Spinal cord (tissue), 10 donors: ENCODE data around the gene POP4. TPM values are rescaled to one million over a fixed set of nuclear protein-coding genes. Genes with fewer than 3 reads are reported as not detected.
A peak's percentile ranks its signal among the peaks of the same experiment; 100 is the strongest.
"Not testable (repeated sequence)": the region's sequence is repeated elsewhere in the genome, so short reads cannot be mapped to it uniquely, and the experiment has no call there.

ENCODE experiments used
- DNase-seq, 6 donors: peaks; one replicate each; pipeline versions ENCODE4 v3.0.0 to v3.0.0-alpha.2; 2013 to 2015; ENCODE audit warnings: low spot score in 6 of 6, low read depth in 4 of 6
- H3K27ac ChIP-seq: one replicate; pipeline ENCODE4 v1.5.1; 2013; ENCODE audit warnings: low read depth, low read length, control low read depth
- H3K27me3 ChIP-seq: one replicate; pipeline ENCODE4 v1.6.1; 2013; ENCODE audit warnings: low read length; ENCODE audit not compliant: control insufficient read depth, insufficient read depth
- H3K36me3 ChIP-seq: one replicate; pipeline ENCODE4 v1.6.1; 2013; ENCODE audit warnings: low read length; ENCODE audit not compliant: control insufficient read depth, insufficient read depth
- H3K4me1 ChIP-seq: one replicate; pipeline ENCODE4 v1.6.1; 2013; ENCODE audit warnings: low read length; ENCODE audit not compliant: control insufficient read depth, insufficient read depth
- H3K4me3 ChIP-seq: one replicate; pipeline ENCODE4 v1.5.1; 2013; ENCODE audit warnings: low read depth, low read length, control low read depth
- H3K9me3 ChIP-seq: one replicate; pipeline ENCODE4 v1.6.1; 2013; ENCODE audit warnings: low read length; ENCODE audit not compliant: control insufficient read depth, insufficient read depth
- WGBS: methylation state at CpG from one replicate; pipeline ENCODE4 v1.1.5; 2013; ENCODE audit warnings: missing lambda C conversion rate; ENCODE audit not compliant: insufficient coverage; 5-methylcytosine and 5-hydroxymethylcytosine counted together
- long read RNA-seq, 4 donors: transcript quantifications; one replicate each; lab custom pipeline, GENCODE V29; 2026
- polyA plus RNA-seq, 2 donors: library from polyadenylated mRNA; unstranded; fragments of 120-200 nt; gene quantifications; one replicate each; pipeline ENCODE4 v1.2.1, GENCODE V29; 2013; ENCODE audit not compliant: insufficient read length in 2 of 2
- total RNA-seq, 2 donors: library from RNA; depleted of rRNA in 1 of 2; stranded (reverse); fragments of 120-200 nt in 1 of 2; fragments of >200 nt in 1 of 2; gene quantifications; one replicate each; pipeline versions ENCODE4 v1.2.3 to v1.2.4, GENCODE V29; 2013 to 2014
- donor health status: healthy.

POP4 gene
- total RNA-seq (10 to 100 TPM; 56.9 to 86.6 TPM), polyA plus RNA-seq (10 to 100 TPM; 56.1 to 56.8 TPM)
- long read RNA-seq, donor 1, transcript POP4-202 (7 exons, 3,385 nt) = major isoform, 16 of 16 reads
- long read RNA-seq, donor 1, partial matches to known transcripts = 0 of 16 reads
- long read RNA-seq, donor 1, other reads (novel, unspliced or antisense) = 0 of 16 reads
- long read RNA-seq, donor 2, transcript POP4-202 (7 exons, 3,385 nt) = major isoform, 6 of 8 reads
- long read RNA-seq, donor 2, partial matches to known transcripts = 0 of 8 reads
- long read RNA-seq, donor 2, other reads (novel, unspliced or antisense) = 0 of 8 reads
- long read RNA-seq, donor 3, transcript POP4-202 (7 exons, 3,385 nt) = major isoform, 9 of 11 reads
- long read RNA-seq, donor 3, partial matches to known transcripts = 0 of 11 reads
- long read RNA-seq, donor 3, other reads (novel, unspliced or antisense) = 0 of 11 reads
- long read RNA-seq, donor 4, transcript POP4-202 (7 exons, 3,385 nt) = major isoform, 22 of 25 reads
- long read RNA-seq, donor 4, partial matches to known transcripts = 0 of 25 reads
- long read RNA-seq, donor 4, other reads (novel, unspliced or antisense) = 0 of 25 reads

- under 1% methylated on average over 47 of the region's 47 CpGs for WGBS
- no peaks in the 10 kb centered on the region for H3K27me3 ChIP-seq
- peaks cover 15% of the 10 kb centered on the region for H3K36me3 ChIP-seq
- peaks cover 14% of the 10 kb centered on the region for H3K4me1 ChIP-seq
- peak within 1 kb of the TSS; percentile 80 for H3K27ac ChIP-seq
- H3K4me3 ChIP-seq = peak within 1 kb of the TSS; percentile 84
- H3K9me3 ChIP-seq = no peaks in the 10 kb centered on the region
- peak; percentile 95 to 99 (median 97) for DNase-seq
Measured at GRCh38 chr19:29605653-29606419, at the start of gene POP4. Gene POP4 (plus strand): TSS chr19:29606283. CDS start chr19:29606319, 36 bp downstream.

- DNase-seq, H3K27me3 ChIP-seq, H3K27ac ChIP-seq, H3K4me3 ChIP-seq, H3K9me3 ChIP-seq, H3K4me1 ChIP-seq: not testable (repeated sequence)
- no CpG with 5 or more reads among the region's 2 CpGs for WGBS
- peaks cover 11% of the 10 kb centered on the region for H3K36me3 ChIP-seq
Measured at GRCh38 chr19:29559110-29559509, 47.0 kb upstream of the POP4 start.

DNA sequence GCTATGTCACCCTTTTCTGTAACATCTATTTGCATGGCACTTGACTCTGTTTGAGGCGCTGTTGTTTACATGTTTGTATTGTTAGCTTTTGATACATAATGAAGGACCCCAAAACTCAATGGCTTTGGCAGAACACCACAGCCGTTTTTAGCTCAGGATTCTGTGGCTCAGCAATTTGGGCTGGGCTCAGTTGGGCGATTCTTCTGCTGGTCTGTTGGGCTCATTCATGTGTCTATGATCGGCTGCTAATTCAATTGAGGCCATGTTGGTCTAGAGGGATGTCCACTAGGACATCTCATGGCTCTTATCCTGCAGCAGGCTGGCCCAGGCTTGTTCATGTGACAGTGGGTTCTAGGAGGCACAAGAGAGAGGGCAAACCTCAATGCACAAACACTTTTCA, 46.3 kb upstream of the POP4 start:
- no peak for DNase-seq
- Histone ChIP-seq H3K27me3 (no peaks in the 10 kb centered on the region), H3K36me3 (peaks cover 14% of the 10 kb centered on the region), H3K27ac (no peak overlapping the region), H3K4me1 (no peaks in the 10 kb centered on the region), H3K9me3 (no peaks in the 10 kb centered on the region), H3K4me3 (no peak overlapping the region)
- WGBS = 90% methylated on average over 3 of the region's 4 CpGs

GRCh38 chr19:29560313-29561075, 45.6 kb upstream of the POP4 start:
- H3K27me3 ChIP-seq = no peaks in the 10 kb centered on the region
- no peaks in the 10 kb centered on the region for H3K9me3 ChIP-seq
- 73% methylated on average over 3 of the region's 6 CpGs for WGBS
- H3K36me3 ChIP-seq = peaks cover 18% of the 10 kb centered on the region
- DNase-seq = no peak
- H3K4me1 ChIP-seq = no peaks in the 10 kb centered on the region
- no peak overlapping the region for H3K27ac ChIP-seq
- no peak overlapping the region for H3K4me3 ChIP-seq

DNA sequence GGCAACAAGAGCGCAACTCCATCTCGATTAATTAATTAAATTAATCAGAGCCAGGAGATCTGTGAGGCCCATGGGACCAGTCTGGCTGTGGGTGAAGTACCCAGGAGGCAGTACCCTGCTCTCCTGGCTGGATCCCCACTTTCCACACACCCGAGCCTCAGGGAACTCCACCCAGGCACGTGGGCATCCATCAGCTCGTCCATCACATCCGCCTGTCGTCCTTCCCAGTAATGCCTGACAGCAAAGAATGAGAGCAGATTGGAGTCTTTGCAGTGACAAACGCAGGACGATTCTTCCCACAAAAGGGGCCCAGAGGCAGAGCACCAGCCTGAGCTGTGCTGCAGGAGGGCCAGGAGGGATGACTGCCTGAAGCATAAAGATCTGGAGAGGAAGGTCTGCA, 44.5 kb upstream of the POP4 start:
- no peak overlapping the region for H3K4me3 ChIP-seq
- no peaks in the 10 kb centered on the region for H3K27me3 ChIP-seq
- 66% methylated on average over 8 of the region's 9 CpGs for WGBS
- no peak overlapping the region for H3K27ac ChIP-seq
- H3K36me3 ChIP-seq = peaks cover 18% of the 10 kb centered on the region
- H3K9me3 ChIP-seq = no peaks in the 10 kb centered on the region
- DNase-seq = no peak
- H3K4me1 ChIP-seq = no peaks in the 10 kb centered on the region

GRCh38 chr19:29562299-29563297, 43.5 kb upstream of the POP4 start:
- Histone ChIP-seq H3K27me3 (no peaks in the 10 kb centered on the region), H3K4me3 (no peak overlapping the region), H3K36me3 (peaks cover 18% of the 10 kb centered on the region), H3K27ac (no peak overlapping the region), H3K4me1 (no peaks in the 10 kb centered on the region), H3K9me3 (no peaks in the 10 kb centered on the region)
- DNase-seq = no peak
- WGBS = 68% methylated on average over 14 of the region's 16 CpGs

- 75% methylated on average over 5 of the region's 11 CpGs for WGBS
- no peaks in the 10 kb centered on the region for H3K27me3 ChIP-seq
- peaks cover 9% of the 10 kb centered on the region for H3K4me1 ChIP-seq
- DNase-seq = no peak
- H3K36me3 ChIP-seq = peaks cover 18% of the 10 kb centered on the region
- H3K9me3 ChIP-seq = no peaks in the 10 kb centered on the region
- H3K4me3 ChIP-seq = no peak overlapping the region
- H3K27ac ChIP-seq = no peak overlapping the region
Measured at GRCh38 chr19:29563486-29564101, 42.5 kb upstream of the POP4 start.

DNA sequence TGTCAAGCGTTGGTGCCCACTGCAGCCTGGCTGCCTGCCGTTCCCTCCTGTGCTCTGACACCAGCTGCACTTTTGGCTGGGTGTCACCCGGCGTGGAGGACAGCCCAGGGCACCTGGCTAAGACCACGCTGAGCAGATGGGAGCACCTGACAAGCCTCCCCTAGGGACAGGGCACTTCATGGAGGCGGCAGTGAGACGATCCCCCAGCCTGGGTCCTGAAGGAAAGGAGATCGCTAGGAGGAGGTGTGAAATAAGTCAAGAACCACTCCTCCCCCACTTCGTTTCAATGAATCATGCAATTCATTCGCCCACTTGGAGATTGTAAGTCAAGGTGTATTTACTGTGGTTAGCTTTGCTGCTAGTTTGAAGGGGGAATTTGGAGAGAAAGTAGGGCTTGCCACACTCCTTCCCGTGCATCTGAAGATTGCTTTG, 41.5 kb upstream of the POP4 start:
- Histone ChIP-seq H3K4me3 (no peak overlapping the region), H3K27me3 (no peaks in the 10 kb centered on the region), H3K4me1 (peaks cover 9% of the 10 kb centered on the region), H3K9me3 (no peaks in the 10 kb centered on the region), H3K27ac (no peak overlapping the region), H3K36me3 (peaks cover 18% of the 10 kb centered on the region)
- DNase-seq = no peak
- 54% methylated on average over 6 of the region's 11 CpGs for WGBS
